NCI-H1105 treated with DMSO at 0.1 percent for 48 hours (cell line): ENCODE results near the gene HSF5.
A peak's percentile ranks its signal among the peaks of the same experiment; 100 is the strongest.
"Not testable (repeated sequence)": the region's sequence is repeated elsewhere in the genome, so short reads cannot be mapped to it uniquely, and the experiment has no call there.

Experiments
- DNase-seq: peaks from one replicate; lab custom pipeline; 2025; lab: John Stamatoyannopoulos, UW

The HSF5 gene

GRCh38 chr17:58516644-58517377 is 28.6 kb upstream of the HSF5 start:
- no peak for DNase-seq

GRCh38 chr17:58515286-58515685 is 27.1 kb upstream of the HSF5 start:
- no peak for DNase-seq

- DNase-seq, result no peak
These were observed 26.6 kb upstream of the HSF5 start for GRCh38 chr17:58514770-58515157.

- DNase-seq, result peak; percentile 75
These were observed 26.0 kb upstream of the HSF5 start, which contains the start of gene MTMR4 for GRCh38 chr17:58513965-58514769. Gene MTMR4 (minus strand): TSS chr17:58514638. CDS start chr17:58514407, 231 bp downstream.

- no peak for DNase-seq
These were observed 25.2 kb upstream of the HSF5 start for GRCh38 chr17:58513267-58513964.

GRCh38 chr17:58510075-58510474 is 21.9 kb upstream of the HSF5 start:
- no peak for DNase-seq

- DNase-seq, result no peak
These were observed 20.3 kb upstream of the HSF5 start for GRCh38 chr17:58508341-58509067.

GRCh38 chr17:58507123-58507634 is 19.0 kb upstream of the HSF5 start:
- DNase-seq, result no peak

GRCh38 chr17:58506354-58507080 is 18.3 kb upstream of the HSF5 start:
- no peak for DNase-seq

GRCh38 chr17:58504826-58505351 is 16.7 kb upstream of the HSF5 start:
- no peak for DNase-seq

GRCh38 chr17:58503866-58504265 is 15.7 kb upstream of the HSF5 start:
- no peak for DNase-seq

- not testable (repeated sequence) for DNase-seq
These were observed 14.9 kb upstream of the HSF5 start for GRCh38 chr17:58503134-58503533.

GRCh38 chr17:58501451-58501850 is 13.2 kb upstream of the HSF5 start:
- no peak for DNase-seq

- DNase-seq, result no peak
These were observed 10.1 kb upstream of the HSF5 start for GRCh38 chr17:58498177-58498828.

- no peak for DNase-seq
These were observed 5.3 kb upstream of the HSF5 start for GRCh38 chr17:58493506-58493905.

- DNase-seq, result no peak
These were observed 4.3 kb upstream of the HSF5 start for GRCh38 chr17:58492238-58493121.

GRCh38 chr17:58491510-58492045 is 3.4 kb upstream of the HSF5 start:
- DNase-seq, result no peak

- DNase-seq, result no peak
These were observed 251 bp upstream of the HSF5 start for GRCh38 chr17:58488428-58488890.

GRCh38 chr17:58484600-58484999 is 3.6 kb downstream of the HSF5 start:
- DNase-seq, result no peak
